IMR-90 (cell line): Measurements from ENCODE around the gene SMOC1. TPM values are rescaled to one million over a fixed set of nuclear protein-coding genes. Genes with fewer than 3 reads are reported as not detected.

Experiments used
- ATAC-seq: fragments of 200-7000 bp; cut with Tn5 transposase; 2 replicates; pipeline ENCODE4 v1.9.1; 2020; ENCODE audit warnings: low read depth, mild to moderate bottlenecking, moderate library complexity
- BruUV-seq: library from RNA; stranded (reverse); fragments of 400-500 nt; replicated peaks from 2 replicates; lab custom pipeline; 2021; lab: Mats Ljungman, UMichigan
- CTCF ChIA-PET: fragments of 300-600 bp; formaldehyde crosslinking; extraction: SDS; loops from one replicate; lab custom pipeline; 2021; ENCODE audit warnings: antibody characterized with exemption; lab: Yijun Ruan, JAX
- POLR2A ChIA-PET: fragments of 300-600 bp; sonication (Branson Sonifier 250); formaldehyde crosslinking; loops from one replicate; lab custom pipeline; 2022; ENCODE audit warnings: antibody characterized with exemption; ENCODE audit not compliant: unreplicated experiment; lab: Charles Lee
- DNase-seq: peaks from one replicate; pipeline ENCODE4 v3.0.0; 2013
- H2AFZ ChIP-seq: replicated peaks from 2 replicates; pipeline ENCODE3; 2013; ENCODE audit warnings: low read length, mild to moderate bottlenecking; ENCODE audit not compliant: poor library complexity
- H2AK5ac ChIP-seq: 2 replicates; pipeline ENCODE4 v1.6.1; 2013; ENCODE audit warnings: low read depth, low read length, inconsistent platforms
- H2AK9ac ChIP-seq: replicated peaks from 2 replicates; pipeline ENCODE3; 2013; ENCODE audit warnings: mild to moderate bottlenecking, low read depth, low read length, moderate library complexity; ENCODE audit not compliant: poor library complexity
- H2BK120ac ChIP-seq: 2 replicates; pipeline ENCODE4 v1.6.1; 2013; ENCODE audit warnings: low read depth, low read length, inconsistent platforms
- H2BK15ac ChIP-seq: 3 replicates; pipeline ENCODE4 v1.6.1; 2013; ENCODE audit warnings: low read depth, low read length, inconsistent platforms
- H2BK20ac ChIP-seq: 2 replicates; pipeline ENCODE4 v1.6.1; 2013; ENCODE audit warnings: low read depth, mild to moderate bottlenecking, inconsistent platforms, low read length, moderate library complexity
- H2BK5ac ChIP-seq: 2 replicates; pipeline ENCODE4 v1.6.1; 2013; ENCODE audit warnings: mild to moderate bottlenecking, low read depth, low read length, inconsistent platforms; ENCODE audit not compliant: poor library complexity, severe bottlenecking
- H3K14ac ChIP-seq: replicated peaks from 2 replicates; pipeline ENCODE4 v1.6.1; 2013; ENCODE audit warnings: low read depth, low read length, inconsistent platforms
- H3K18ac ChIP-seq: 2 replicates; pipeline ENCODE4 v1.6.1; 2013; ENCODE audit warnings: low read depth, low read length, control low read depth
- H3K23ac ChIP-seq: 2 replicates; pipeline ENCODE4 v1.6.1; 2013; ENCODE audit warnings: low read depth, low read length, inconsistent platforms
- H3K27ac ChIP-seq: 2 replicates; pipeline ENCODE4 v1.5.1; 2013; ENCODE audit warnings: mild to moderate bottlenecking, control low read depth, low read length; ENCODE audit not compliant: insufficient read depth
- H3K27me3 ChIP-seq: 2 replicates; pipeline ENCODE4 v1.6.1; 2013; ENCODE audit warnings: low read length; ENCODE audit not compliant: control insufficient read depth, insufficient read depth
- H3K36me3 ChIP-seq: 2 replicates; pipeline ENCODE4 v1.6.1; 2013; ENCODE audit warnings: low read length, mixed read lengths; ENCODE audit not compliant: control insufficient read depth, insufficient read depth
- H3K4ac ChIP-seq: 2 replicates; pipeline ENCODE4 v1.6.1; 2013; ENCODE audit warnings: low read depth, low read length, inconsistent platforms
- H3K4me1 ChIP-seq: 2 replicates; pipeline ENCODE4 v1.6.1; 2013; ENCODE audit warnings: low read length, mixed read lengths; ENCODE audit not compliant: control insufficient read depth, insufficient read depth
- H3K4me2 ChIP-seq: 2 replicates; pipeline ENCODE4 v1.6.1; 2013; ENCODE audit warnings: low read depth, mild to moderate bottlenecking, control low read depth, low read length, moderate library complexity
- H3K4me3 ChIP-seq: 2 replicates; pipeline ENCODE4 v1.5.1; 2013; ENCODE audit warnings: low read depth, mild to moderate bottlenecking, control low read depth, low read length, moderate library complexity; ENCODE audit not compliant: insufficient read depth
- H3K56ac ChIP-seq: 2 replicates; pipeline ENCODE4 v1.6.1; 2013; ENCODE audit warnings: low read length, inconsistent platforms; ENCODE audit not compliant: insufficient read depth; ENCODE audit errors: extremely low read depth
- H3K79me1 ChIP-seq, 2 experiments: 2 replicates each; pipeline ENCODE4 v1.6.1; 2013; ENCODE audit warnings: low read length in 2 of 2, inconsistent platforms in 1 of 2, low read depth in 1 of 2
- H3K9ac ChIP-seq: 2 replicates; pipeline ENCODE4 v1.6.1; 2013; ENCODE audit warnings: low read depth, low read length, control low read depth
- H3K9me1 ChIP-seq: 2 replicates; pipeline ENCODE4 v1.6.1; 2013; ENCODE audit warnings: low read length, inconsistent platforms; ENCODE audit not compliant: insufficient read depth
- H3K9me3 ChIP-seq: 2 replicates; pipeline ENCODE4 v1.6.1; 2013; ENCODE audit warnings: low read length; ENCODE audit not compliant: control insufficient read depth, insufficient read depth
- H4K20me1 ChIP-seq: 2 replicates; pipeline ENCODE4 v1.6.1; 2013; ENCODE audit warnings: low read length, inconsistent platforms; ENCODE audit not compliant: insufficient read depth
- H4K5ac ChIP-seq: 2 replicates; pipeline ENCODE4 v1.6.1; 2013; ENCODE audit warnings: mild to moderate bottlenecking, low read depth, low read length, control low read depth
- H4K8ac ChIP-seq, 2 experiments: 2 replicates each; pipeline ENCODE4 v1.6.1; 2013; ENCODE audit warnings: low read depth in 2 of 2, low read length in 2 of 2, control low read depth in 1 of 2, inconsistent platforms in 1 of 2
- H4K91ac ChIP-seq: 2 replicates; pipeline ENCODE4 v1.6.1; 2013; ENCODE audit warnings: low read depth, low read length, inconsistent platforms; ENCODE audit not compliant: insufficient read depth
- BHLHE40 ChIP-seq: fragments of 150-350 bp; IDR thresholded peaks from 2 replicates; pipeline ENCODE4 v1.6.1; 2016; ENCODE audit warnings: mild to moderate bottlenecking, low read depth, low read length
- CTCF ChIP-seq: conservative IDR thresholded peaks from 2 replicates; pipeline ENCODE4 v1.5.1; 2012; ENCODE audit warnings: mild to moderate bottlenecking, low read depth, low read length, improper control_type of control experiment
- MAZ ChIP-seq: IDR thresholded peaks from 2 replicates; pipeline ENCODE4 v1.6.1; 2012; ENCODE audit warnings: low read depth, mild to moderate bottlenecking, low read length, improper control_type of control experiment, moderate library complexity, borderline replicate concordance
- MXI1 ChIP-seq: IDR thresholded peaks from 2 replicates; pipeline ENCODE4 v1.6.1; 2012; ENCODE audit warnings: low read depth, mild to moderate bottlenecking, low read length, moderate library complexity, borderline replicate concordance
- NFE2L2 ChIP-seq: fragments of 150-350 bp; IDR thresholded peaks from 2 replicates; pipeline ENCODE4 v1.6.1; 2016; ENCODE audit warnings: low read depth, mild to moderate bottlenecking, low read length
- RAD21 ChIP-seq: IDR thresholded peaks from 2 replicates; pipeline ENCODE4 v1.6.1; 2012; ENCODE audit warnings: low read length, improper control_type of control experiment
- RCOR1 ChIP-seq: IDR thresholded peaks from 2 replicates; pipeline ENCODE4 v1.6.1; 2012; ENCODE audit warnings: mild to moderate bottlenecking, low read length, improper control_type of control experiment; ENCODE audit not compliant: insufficient replicate concordance
- RFX5 ChIP-seq: IDR thresholded peaks from 2 replicates; pipeline ENCODE4 v1.8.0; 2012; ENCODE audit warnings: low read depth, mild to moderate bottlenecking, low read length, moderate library complexity
- SMC3 ChIP-seq: fragments of 150-350 bp; IDR thresholded peaks from 2 replicates; pipeline ENCODE4 v1.6.1; 2016; ENCODE audit warnings: low read depth, mild to moderate bottlenecking, antibody characterized with exemption, low read length, moderate library complexity
- USF2 ChIP-seq: fragments of 150-350 bp; IDR thresholded peaks from 2 replicates; pipeline ENCODE4 v1.6.1; 2017; ENCODE audit warnings: mild to moderate bottlenecking, antibody characterized with exemption, low read length, low read depth
- WGBS, 2 experiments: methylation state at CpG; one replicate each; pipeline versions ENCODE4 v1.1.5 to v1.1.7; 2013; ENCODE audit warnings: missing lambda C conversion rate in 2 of 2; ENCODE audit not compliant: insufficient read length in 1 of 2; ENCODE audit errors: extremely low coverage in 2 of 2; 5-methylcytosine and 5-hydroxymethylcytosine counted together
- dilution Hi-C: fragments of 300-500 bp; cut with HindIII; formaldehyde crosslinking; loops from one replicate; pipeline ENCODE4 v1.14.3; 2018; ENCODE audit warnings: low sequenced_read_pairs; ENCODE audit not compliant: unreplicated experiment
- in situ Hi-C: fragments of 300-500 bp; cut with MboI; formaldehyde crosslinking; loops from 3 replicates; pipeline ENCODE4 v1.14.3; 2019; ENCODE audit warnings: low sequenced_read_pairs, inconsistent platforms, mixed read lengths
- intact Hi-C: fragments of 100-400 bp; cut with micrococcal nuclease; formaldehyde crosslinking; loops from 2 replicates; pipeline ENCODE4 v1.10.0; 2022
- polyA plus RNA-seq, 3 experiments: library from polyadenylated mRNA; depleted of rRNA; stranded (reverse); fragments of >200 nt; gene quantifications; 2 replicates each; pipeline ENCODE4 v1.2.3, GENCODE V29; 2012; ENCODE audit warnings: low replicate concordance in 1 of 3
- total RNA-seq: library from RNA; depleted of rRNA; stranded (reverse); fragments of >200 nt; gene quantifications from 2 replicates; pipeline ENCODE4 v1.2.3, GENCODE V29; 2012

SMOC1 gene
- total and polyA plus RNA-seq, 2 of the 4 experiments (the other 2 are of a cell fraction), result 0.90 to 4.1 TPM

- no peak for TF ChIP-seq USF2
These were observed 135.3 kb downstream of the SMOC1 start (continued) for GRCh38 chr14:70014406-70015095.

- in situ Hi-C loops (loop anchor here (5.0 to 25.0 kb wide), 2 partner anchors 136 to 431 kb away; no protein-coding TSS in a partner anchor), dilution Hi-C loops (no loop called here), intact Hi-C loops (no loop called here)
- BruUV-seq, result no TSS peak
- DNase-seq, result peak; percentile 41
- H2BK15ac ChIP-seq, result no peak overlapping the region
- no peaks in the 10 kb centered on the region for H4K20me1 ChIP-seq
- H3K4me2 ChIP-seq, result no peak overlapping the region
- H3K4me3 ChIP-seq, result no peak overlapping the region
- no peak overlapping the region for H2AK9ac ChIP-seq
- no peak overlapping the region for H3K27ac ChIP-seq
- no peak overlapping the region for H2BK5ac ChIP-seq
- ChIA-PET CTCF (interaction anchor here (1.2 kb wide), 1 partner anchor 10 kb away, joined by 5 read pairs; no protein-coding TSS in a partner anchor), POLR2A (no interaction called here)
- no peak overlapping the region for H4K8ac ChIP-seq
- no peaks in the 10 kb centered on the region for H3K79me1 ChIP-seq
- H3K23ac ChIP-seq, result no peak overlapping the region
- no peak overlapping the region for H3K56ac ChIP-seq
- peaks cover 6% of the 10 kb centered on the region for H3K4me1 ChIP-seq
- WGBS, 2 experiments, result no CpG with 5 or more reads among the region's 2 CpGs
- H2AFZ ChIP-seq, result no peak overlapping the region
- H3K9me1 ChIP-seq, result peaks cover 3% of the 10 kb centered on the region; the same call in 1 of the 2 replicates
- no peak for ATAC-seq
- no peak overlapping the region for H2BK120ac ChIP-seq
- no peak overlapping the region for H2BK20ac ChIP-seq
- no peak overlapping the region for H3K18ac ChIP-seq
- TF ChIP-seq NFE2L2, result no peak
- TF ChIP-seq SMC3, result no peak
- no peak for TF ChIP-seq USF2
- TF ChIP-seq MXI1, result no peak
- no peak for TF ChIP-seq BHLHE40
- TF ChIP-seq RFX5, result no peak
- no peak for TF ChIP-seq RAD21
- TF ChIP-seq CTCF, result no peak
- no peak for TF ChIP-seq MAZ
- TF ChIP-seq RCOR1, result no peak
- no peaks in the 10 kb centered on the region for H3K9me3 ChIP-seq
- H2AK5ac ChIP-seq, result no peak overlapping the region
- peaks cover 6% of the 10 kb centered on the region; the same call in 1 of the 2 replicates for H3K36me3 ChIP-seq
- H4K91ac ChIP-seq, result no peak overlapping the region; the same call in 1 of the 2 replicates
- no peaks in the 10 kb centered on the region for H3K27me3 ChIP-seq
- no peak overlapping the region for H4K5ac ChIP-seq
- H3K4ac ChIP-seq, result no peak overlapping the region
- H3K9ac ChIP-seq, result no peak overlapping the region
- no peak overlapping the region for H3K14ac ChIP-seq
These were observed 139.0 kb downstream of the SMOC1 start for GRCh38 chr14:70018230-70018629.
